Large intestine (tissue), 3 donors: ENCODE measurements around the gene HDHD5. TPM values are rescaled to one million over a fixed set of nuclear protein-coding genes. Genes with fewer than 3 reads are reported as not detected.
A peak's percentile ranks its signal among the peaks of the same experiment; 100 is the strongest.

Source experiments
- DNase-seq, 2 donors: peaks; one replicate each; pipeline versions ENCODE4 v3.0.0 to v3.0.0-alpha.2; 2013
- H3K27ac ChIP-seq: one replicate; pipeline ENCODE4 v1.5.1; 2013; ENCODE audit warnings: low read length
- H3K27me3 ChIP-seq: 2 replicates; pipeline ENCODE4 v1.6.1; 2013; ENCODE audit warnings: low read length; ENCODE audit not compliant: control insufficient read depth, insufficient read depth
- H3K36me3 ChIP-seq: 2 replicates; pipeline ENCODE4 v1.6.1; 2013; ENCODE audit warnings: low read length; ENCODE audit not compliant: control insufficient read depth, insufficient read depth
- H3K4me1 ChIP-seq: one replicate; pipeline ENCODE4 v1.6.1; 2013; ENCODE audit warnings: low read length; ENCODE audit not compliant: control insufficient read depth, insufficient read depth
- H3K4me3 ChIP-seq: one replicate; pipeline ENCODE4 v1.5.1; 2013; ENCODE audit warnings: low read length
- H3K9me3 ChIP-seq: one replicate; pipeline ENCODE4 v1.6.1; 2013; ENCODE audit warnings: mild to moderate bottlenecking, low read depth, low read length, moderate library complexity; ENCODE audit not compliant: control insufficient read depth
- WGBS: methylation state at CpG from one replicate; pipeline ENCODE4 v1.1.5; 2013; ENCODE audit warnings: low lambda C conversion rate; ENCODE audit not compliant: insufficient coverage; 5-methylcytosine and 5-hydroxymethylcytosine counted together
- polyA plus RNA-seq: library from polyadenylated mRNA; unstranded; fragments of 120-200 nt; gene quantifications from one replicate; pipeline ENCODE4 v1.2.1, GENCODE V29; 2013

Gene HDHD5
- polyA plus RNA-seq, 1 donor: 37.9 TPM

DNA sequence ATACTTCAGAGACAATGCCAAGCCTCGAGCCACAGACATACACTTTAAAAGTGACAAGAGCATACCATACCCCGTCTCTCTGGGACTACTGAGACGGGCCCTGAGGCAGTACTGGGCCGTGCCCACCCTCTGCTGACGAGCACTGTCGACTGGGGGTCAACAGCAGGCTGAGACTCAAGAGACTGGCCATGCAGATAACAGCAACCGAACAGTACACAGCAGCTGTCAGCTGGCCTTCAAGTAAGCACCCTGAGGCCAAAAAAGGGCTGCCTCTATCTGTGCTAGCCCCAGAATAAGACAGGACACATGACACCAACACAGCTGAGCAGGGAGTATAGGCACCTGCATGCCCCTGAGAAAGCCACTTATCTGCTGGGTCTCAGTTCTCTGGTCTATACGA, 19.1 kb downstream of the HDHD5 start:
- no CpG with 5 or more reads among the region's 8 CpGs for WGBS
- Histone ChIP-seq H3K27ac (no peak overlapping the region), H3K4me3 (no peak overlapping the region), H3K36me3 (peaks cover 42% of the 10 kb centered on the region), H3K9me3 (no peaks in the 10 kb centered on the region), H3K27me3 (no peaks in the 10 kb centered on the region), H3K4me1 (no peaks in the 10 kb centered on the region)
- no peak for DNase-seq

DNA sequence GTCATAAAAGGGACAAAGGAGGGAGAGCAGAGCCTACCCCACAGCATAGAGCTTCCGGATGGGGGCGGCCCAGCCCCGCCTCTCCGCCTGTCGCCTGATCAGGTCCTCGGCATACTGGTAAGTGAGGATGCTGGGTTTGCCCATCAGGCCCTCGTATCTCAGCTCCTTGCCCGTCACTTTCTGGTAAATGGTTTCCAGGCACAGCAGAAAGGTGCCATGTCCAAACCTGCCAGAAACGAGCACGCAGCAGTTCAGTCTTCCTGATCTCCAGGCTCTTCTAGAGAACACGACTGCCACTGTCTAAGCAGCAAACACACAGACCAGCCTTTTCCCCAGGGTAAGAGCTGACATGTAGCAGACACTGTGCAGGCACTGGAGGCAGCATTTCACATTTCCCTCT, 20.6 kb downstream of the HDHD5 start:
- Histone ChIP-seq H3K27me3 (no peaks in the 10 kb centered on the region), H3K36me3 (peaks cover 37% of the 10 kb centered on the region), H3K4me3 (no peak overlapping the region), H3K9me3 (no peaks in the 10 kb centered on the region), H3K4me1 (no peaks in the 10 kb centered on the region), H3K27ac (no peak overlapping the region)
- WGBS: no CpG with 5 or more reads among the region's 11 CpGs
- DNase-seq: no peak

DNA sequence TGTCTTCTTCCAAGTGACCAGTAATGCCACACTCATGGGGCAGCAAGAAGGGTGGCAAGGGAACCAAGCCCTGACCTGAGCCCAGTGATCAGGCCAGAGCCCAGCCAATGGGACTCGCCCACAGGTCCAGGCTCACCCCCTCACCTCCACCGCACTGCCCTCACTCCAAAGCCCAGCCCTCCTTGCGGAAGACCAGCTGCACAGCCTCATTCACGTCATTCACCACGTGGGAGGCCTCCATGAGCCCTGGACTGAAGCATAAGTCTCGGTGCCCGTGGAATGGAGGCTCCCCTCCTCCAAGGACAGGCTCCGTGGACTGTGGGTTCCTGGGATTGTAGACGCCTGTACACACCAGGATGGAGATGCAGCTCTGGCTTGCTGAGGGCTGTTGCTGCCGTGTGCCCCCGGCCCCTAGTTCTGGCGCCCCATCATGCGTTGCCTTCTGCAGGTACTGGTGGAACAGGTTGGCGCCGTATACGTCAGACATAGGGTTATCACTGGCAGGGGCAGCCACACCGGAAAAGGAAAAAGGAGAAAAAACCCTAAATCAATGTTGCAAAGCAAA, 21.1 kb downstream of the HDHD5 start:
- Histone ChIP-seq H3K27me3 (no peaks in the 10 kb centered on the region), H3K4me3 (no peak overlapping the region), H3K4me1 (no peaks in the 10 kb centered on the region), H3K9me3 (no peaks in the 10 kb centered on the region), H3K36me3 (peaks cover 32% of the 10 kb centered on the region), H3K27ac (no peak overlapping the region)
- 100% methylated on average over 1 of the region's 17 CpGs for WGBS
- no peak for DNase-seq

- DNase-seq: no peak
- no peak overlapping the region for H3K27ac ChIP-seq
- H3K27me3 ChIP-seq: no peaks in the 10 kb centered on the region
- WGBS: no CpG with 5 or more reads among the region's 4 CpGs
- no peak overlapping the region for H3K4me3 ChIP-seq
- peaks cover 29% of the 10 kb centered on the region for H3K36me3 ChIP-seq
- H3K9me3 ChIP-seq: no peaks in the 10 kb centered on the region
- no peaks in the 10 kb centered on the region for H3K4me1 ChIP-seq
Observed at GRCh38 chr22:17137170-17137569, 21.9 kb downstream of the HDHD5 start.

- Histone ChIP-seq H3K27ac (no peak overlapping the region), H3K4me3 (no peak overlapping the region), H3K36me3 (peaks cover 13% of the 10 kb centered on the region), H3K27me3 (no peaks in the 10 kb centered on the region), H3K9me3 (no peaks in the 10 kb centered on the region), H3K4me1 (no peaks in the 10 kb centered on the region)
- no peak for DNase-seq
- no CpG with 5 or more reads among the region's 15 CpGs for WGBS
Observed at GRCh38 chr22:17135153-17135760, 23.8 kb downstream of the HDHD5 start.

DNA sequence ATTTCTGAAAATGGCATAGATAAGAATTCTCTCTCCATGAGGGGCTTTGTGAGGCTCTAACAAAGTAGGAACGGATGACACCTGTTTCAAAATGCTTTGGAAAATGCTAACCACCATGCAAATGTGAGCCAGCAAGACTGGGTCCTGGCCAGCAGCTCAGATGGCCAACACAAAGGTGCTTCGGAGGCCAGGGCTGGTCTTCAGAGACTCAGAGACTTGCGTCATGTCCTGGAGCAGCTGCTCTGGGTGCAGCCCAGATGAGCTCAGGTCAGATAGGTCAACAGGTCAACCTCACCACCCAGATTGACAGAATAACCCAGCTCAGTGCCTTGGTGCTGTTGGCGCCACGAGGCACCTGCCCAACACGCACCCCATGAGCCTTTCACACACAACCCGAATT, 25.9 kb downstream of the HDHD5 start:
- H3K4me3 ChIP-seq: no peak overlapping the region
- 80% methylated on average over 1 of the region's 7 CpGs for WGBS
- DNase-seq: no peak
- H3K9me3 ChIP-seq: no peaks in the 10 kb centered on the region
- H3K4me1 ChIP-seq: no peaks in the 10 kb centered on the region
- peaks cover 7% of the 10 kb centered on the region for H3K36me3 ChIP-seq
- no peak overlapping the region for H3K27ac ChIP-seq
- H3K27me3 ChIP-seq: no peaks in the 10 kb centered on the region

DNA sequence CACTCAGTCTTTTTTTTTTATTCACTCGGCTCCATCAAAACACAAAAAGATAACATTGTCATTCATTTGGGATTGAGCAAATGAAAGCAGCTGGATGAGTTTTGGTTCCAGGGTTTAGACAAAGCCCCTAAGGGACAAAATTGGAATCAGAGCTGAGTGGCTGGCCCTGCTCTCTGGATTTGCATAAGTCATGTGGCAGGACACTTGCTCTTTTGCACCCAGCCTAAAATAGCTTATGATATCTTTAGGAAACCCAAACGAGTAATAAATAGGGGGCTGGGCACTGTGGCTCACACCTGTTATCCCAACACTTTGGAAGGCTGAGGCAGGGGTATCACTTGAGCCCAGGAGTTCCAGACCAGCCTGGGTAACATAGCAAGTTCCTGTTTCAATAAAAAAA, 27.0 kb downstream of the HDHD5 start:
- Histone ChIP-seq H3K4me3 (no peak overlapping the region), H3K9me3 (no peaks in the 10 kb centered on the region), H3K27me3 (no peaks in the 10 kb centered on the region), H3K36me3 (no peaks in the 10 kb centered on the region), H3K4me1 (no peaks in the 10 kb centered on the region), H3K27ac (no peak overlapping the region)
- no peak for DNase-seq
- WGBS: no CpG with 5 or more reads among the region's 2 CpGs

DNA sequence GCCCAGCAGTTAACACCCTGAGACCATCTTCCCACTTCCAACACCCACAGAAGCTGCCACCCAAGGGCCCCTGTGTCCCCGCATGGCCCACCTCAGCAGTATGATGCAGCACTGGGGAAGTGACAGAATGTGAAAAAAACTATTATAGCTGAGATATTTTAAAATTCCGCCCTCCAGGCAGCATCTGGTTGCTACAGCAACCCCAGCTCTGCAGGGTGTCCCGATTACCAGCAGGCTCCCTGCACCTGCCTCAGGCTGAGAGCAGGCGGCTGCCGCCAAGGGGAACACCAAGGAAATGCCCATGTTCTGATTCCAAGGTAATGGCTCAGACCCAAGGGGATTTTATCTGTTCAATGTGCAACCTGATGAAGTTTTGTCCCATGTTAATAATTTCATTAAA, 27.4 kb downstream of the HDHD5 start:
- Histone ChIP-seq H3K27ac (no peak overlapping the region), H3K9me3 (no peaks in the 10 kb centered on the region), H3K4me1 (no peaks in the 10 kb centered on the region), H3K36me3 (no peaks in the 10 kb centered on the region), H3K27me3 (no peaks in the 10 kb centered on the region), H3K4me3 (no peak overlapping the region)
- no peak for DNase-seq
- no CpG with 5 or more reads among the region's 5 CpGs for WGBS

- H3K36me3 ChIP-seq: no peaks in the 10 kb centered on the region
- DNase-seq: peak in 1 of 2 donors; percentile 22
- H3K27ac ChIP-seq: no peak overlapping the region
- H3K4me1 ChIP-seq: no peaks in the 10 kb centered on the region
- WGBS: 80% methylated on average over 1 of the region's 1 CpG
- H3K4me3 ChIP-seq: no peak overlapping the region
- H3K9me3 ChIP-seq: no peaks in the 10 kb centered on the region
- H3K27me3 ChIP-seq: no peaks in the 10 kb centered on the region
Observed at GRCh38 chr22:17130199-17130598, 28.9 kb downstream of the HDHD5 start.

DNA sequence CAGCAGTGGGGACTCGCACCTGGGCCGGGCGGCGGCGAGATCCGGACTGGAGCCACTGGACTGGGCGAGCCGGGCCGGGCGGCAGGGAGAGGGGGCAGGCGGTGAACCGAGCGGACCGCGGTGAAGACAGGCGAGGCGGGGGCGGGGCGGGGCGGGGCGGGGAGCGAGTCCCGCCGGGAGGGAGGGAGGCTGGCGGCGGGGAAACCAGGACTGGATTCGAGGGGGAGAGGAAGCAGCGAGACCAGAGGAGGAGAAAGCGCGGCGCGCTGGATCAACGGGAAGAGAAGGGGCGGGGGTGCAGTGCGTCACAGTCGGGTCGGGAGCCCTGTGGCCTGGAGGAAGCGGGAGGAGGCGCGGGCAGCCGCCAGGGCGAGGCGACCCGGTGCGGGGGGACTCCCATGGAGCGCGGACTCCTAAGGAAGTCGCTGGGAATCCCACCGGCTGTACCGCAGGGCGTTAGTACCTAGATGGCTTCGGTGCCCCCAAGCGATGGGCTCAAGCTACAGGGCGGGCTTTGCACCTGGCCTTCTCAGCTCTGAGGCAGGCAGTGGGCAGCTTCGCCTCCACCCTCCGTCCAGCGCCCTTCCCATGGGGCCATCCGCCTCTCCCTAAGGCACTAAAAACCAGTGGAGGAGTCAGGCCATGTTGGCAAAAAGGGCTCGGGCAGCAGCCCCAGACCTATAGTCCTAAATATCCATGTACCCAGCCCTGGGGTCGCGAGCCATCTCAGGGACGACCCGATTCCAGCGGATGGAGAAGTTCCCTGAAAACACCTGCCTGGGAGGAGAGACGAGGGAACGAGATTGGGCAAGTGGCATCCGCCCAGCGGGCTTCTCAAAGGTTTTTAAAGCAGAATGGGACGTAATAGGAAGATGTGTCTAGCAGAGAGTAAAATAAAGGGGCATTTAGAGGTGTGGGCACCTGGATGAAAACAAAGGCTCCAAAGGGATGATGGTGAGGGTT, 37.6 kb downstream of the HDHD5 start, which contains the start of gene TMEM121B:
TMEM121B (minus strand) TSS at position 128 of the 963 bp plus-strand sequence. CDS start 233 bp downstream, outside the sequence.
- Histone ChIP-seq H3K36me3 (no peaks in the 10 kb centered on the region), H3K27ac (no peak within 1 kb of the TSS), H3K4me1 (peaks cover 4% of the 10 kb centered on the region), H3K4me3 (peak within 1 kb of the TSS; percentile 26), H3K9me3 (peaks cover 2% of the 10 kb centered on the region), H3K27me3 (peaks cover 45% of the 10 kb centered on the region)
- WGBS: no CpG with 5 or more reads among the region's 69 CpGs
- DNase-seq: peak; percentile 39 to 67
